A549 (cell line): ENCODE results near the gene SERHL2. TPM values are rescaled to one million over a fixed set of nuclear protein-coding genes. Genes with fewer than 3 reads are reported as not detected.
A peak's percentile ranks its signal among the peaks of the same experiment; 100 is the strongest.
"Not testable (repeated sequence)": the region's sequence is repeated elsewhere in the genome, so short reads cannot be mapped to it uniquely, and the experiment has no call there.

ENCODE experiments used
- ATAC-seq, 2 experiments: fragments of 200-7000 bp in 1 of 2; fragments of >200 bp in 1 of 2; cut with Nextera tagmentation in 1 of 2; cut with Tn5 transposase in 1 of 2; 3 replicates each; pipeline versions ENCODE4 v1.8.0 to v1.9.1; 2018 to 2020; ENCODE audit warnings: mild to moderate bottlenecking in 1 of 2, moderate library complexity in 1 of 2
- CTCF ChIA-PET: fragments of 300-600 bp; sonication (Branson Sonifier 250); formaldehyde crosslinking; extraction: SDS; loops from one replicate; lab custom pipeline; 2021; ENCODE audit warnings: antibody characterized with exemption, inconsistent platforms; lab: Yijun Ruan, JAX
- POLR2A ChIA-PET: fragments of 350-600 bp; formaldehyde crosslinking; extraction: SDS; loops from one replicate; lab custom pipeline; 2021; ENCODE audit warnings: antibody characterized with exemption, inconsistent platforms; lab: Yijun Ruan, JAX
- DNase-seq, 2 experiments: peaks; one replicate each; pipeline versions ENCODE4 v3.0.0 to v3.0.0-alpha.2; 2011 to 2016; ENCODE audit warnings: low read depth in 1 of 2, low spot score in 1 of 2
- FAIRE-seq: peaks from 2 replicates; lab custom pipeline; 2011; peaks lifted over from hg19 to GRCh38; lab: Jason Lieb, UNC
- H3K27ac ChIP-seq, 2 experiments: fragments of >200 bp; sonication (Bioruptor Twin); formaldehyde crosslinking; 3 replicates each; pipeline ENCODE4 v1.5.1; 2016 to 2017
- H3K4me1 ChIP-seq: fragments of >200 bp; sonication (Bioruptor Twin); formaldehyde crosslinking; 3 replicates; pipeline ENCODE4 v1.6.1; 2016
- H3K4me2 ChIP-seq: fragments of >200 bp; sonication (Bioruptor Twin); formaldehyde crosslinking; 3 replicates; pipeline ENCODE4 v1.6.1; 2016
- H3K4me3 ChIP-seq: fragments of >200 bp; sonication (Bioruptor Twin); formaldehyde crosslinking; 3 replicates; pipeline ENCODE4 v1.5.1; 2016
- H3K9me3 ChIP-seq: fragments of >200 bp; sonication (Bioruptor Twin); formaldehyde crosslinking; 3 replicates; pipeline ENCODE4 v1.6.1; 2016
- CBX8 ChIP-seq: fragments of 200-600 bp; sonication (generic); IDR thresholded peaks from 2 replicates; pipeline ENCODE4 v1.6.1; 2016
- EHF ChIP-seq: fragments of 250-450 bp; sonication (Bioruptor Pico); IDR thresholded peaks from 2 replicates; pipeline ENCODE4 v1.5.0; 2020; ENCODE audit warnings: mild to moderate bottlenecking
- FOSL2 ChIP-seq, 2 experiments: fragments of 450-650 bp in 1 of 2; fragments of >200 bp in 1 of 2; sonication (Bioruptor Twin) in 1 of 2; formaldehyde crosslinking; IDR thresholded peaks; 2 replicates each; pipeline versions ENCODE4 v1.5.0 to v1.6.1; 2016 to 2020; ENCODE audit warnings: mild to moderate bottlenecking in 1 of 2, moderate library complexity in 1 of 2
- HDAC2 ChIP-seq: fragments of 200-600 bp; sonication (generic); IDR thresholded peaks from 2 replicates; pipeline ENCODE4 v1.6.1; 2016
- HEYL ChIP-seq: fragments of 250-450 bp; sonication (Bioruptor Pico); IDR thresholded peaks from 2 replicates; pipeline ENCODE4 v1.8.0; 2021; ENCODE audit warnings: mild to moderate bottlenecking, moderate library complexity
- HOXB13 ChIP-seq: fragments of 250-450 bp; sonication (Bioruptor Pico); IDR thresholded peaks from 2 replicates; pipeline ENCODE4 v1.5.0; 2020; ENCODE audit warnings: low read depth, mild to moderate bottlenecking, moderate library complexity
- JUNB ChIP-seq: fragments of >200 bp; sonication (Bioruptor Twin); formaldehyde crosslinking; IDR thresholded peaks from 2 replicates; pipeline ENCODE4 v1.6.1; 2016
- MAZ ChIP-seq: fragments of 150-350 bp; IDR thresholded peaks from 2 replicates; pipeline ENCODE4 v1.6.1; 2014; ENCODE audit warnings: antibody characterized with exemption, low read depth, low read length, borderline replicate concordance
- MYC ChIP-seq: IDR thresholded peaks from 2 replicates; pipeline ENCODE4 v1.6.1; 2012; ENCODE audit warnings: mild to moderate bottlenecking, inconsistent platforms, low read length, improper control_type of control experiment, borderline replicate concordance
- RAD21 ChIP-seq, 2 experiments: fragments of >200 bp in 1 of 2; sonication (Bioruptor Twin) in 1 of 2; formaldehyde crosslinking in 1 of 2; IDR thresholded peaks in 1 of 2; conservative IDR thresholded peaks in 1 of 2; 2 replicates in 1 of 2; 3 replicates in 1 of 2; pipeline ENCODE4 v1.6.1; 2012 to 2018; ENCODE audit warnings: inconsistent platforms in 1 of 2
- SMC3 ChIP-seq: fragments of >200 bp; sonication (Bioruptor Twin); formaldehyde crosslinking; IDR thresholded peaks from 3 replicates; pipeline ENCODE4 v1.6.1; 2018; ENCODE audit warnings: inconsistent platforms
- TFCP2L1 ChIP-seq: fragments of 250-450 bp; sonication (Bioruptor Pico); IDR thresholded peaks from 2 replicates; pipeline ENCODE4 v1.5.0; 2021; ENCODE audit warnings: mild to moderate bottlenecking
- ZC3H11A ChIP-seq: fragments of 450-650 bp; IDR thresholded peaks from 2 replicates; pipeline ENCODE4 v1.6.1; 2014; ENCODE audit warnings: antibody characterized with exemption, mild to moderate bottlenecking
- ZNF302 ChIP-seq: fragments of 250-450 bp; sonication (Bioruptor Pico); IDR thresholded peaks from 2 replicates; pipeline ENCODE4 v1.9.0; 2021; ENCODE audit warnings: inconsistent platforms, mild to moderate bottlenecking, moderate library complexity
- WGBS: methylation state at CpG from one replicate; pipeline ENCODE4 v1.1.6; 2017; ENCODE audit errors: missing lambda C conversion rate; 5-methylcytosine and 5-hydroxymethylcytosine counted together
- polyA plus RNA-seq, 4 experiments: library from polyadenylated mRNA; depleted of rRNA in 3 of 4; stranded (reverse); fragments of >200 nt; fragmentation: RNase III in 1 of 4; extraction: RNeasy Plus Mini Kit Qiagen cat#74134 plus additional on column Dnase treatment in 1 of 4; gene quantifications; 2 replicates in 3 of 4; 3 replicates in 1 of 4; pipeline ENCODE4 v1.2.3, GENCODE V29; 2011 to 2017
- TF ChIP-seq, protein P1 (sequence below): IDR thresholded peaks from 2 replicates; pipeline ENCODE4 v1.6.1; 2012
- TF ChIP-seq, protein P2 (sequence below): fragments of >200 bp; sonication (Bioruptor Twin); formaldehyde crosslinking; IDR thresholded peaks from 3 replicates; pipeline ENCODE4 v1.5.1; 2016
- TF ChIP-seq, protein P3 (sequence below): fragments of 200-600 bp; sonication (generic); IDR thresholded peaks from 2 replicates; pipeline ENCODE4 v1.6.1; 2016; ENCODE audit warnings: antibody characterized with exemption, mild to moderate bottlenecking, moderate library complexity
- TF ChIP-seq, protein P4 (sequence below): IDR thresholded peaks from 2 replicates; pipeline ENCODE4 v1.6.1; 2012

Gene SERHL2
- polyA plus RNA-seq, 2 of the 4 experiments (the other 2 are of a cell fraction), result 0.14 to 0.21 TPM

DNA sequence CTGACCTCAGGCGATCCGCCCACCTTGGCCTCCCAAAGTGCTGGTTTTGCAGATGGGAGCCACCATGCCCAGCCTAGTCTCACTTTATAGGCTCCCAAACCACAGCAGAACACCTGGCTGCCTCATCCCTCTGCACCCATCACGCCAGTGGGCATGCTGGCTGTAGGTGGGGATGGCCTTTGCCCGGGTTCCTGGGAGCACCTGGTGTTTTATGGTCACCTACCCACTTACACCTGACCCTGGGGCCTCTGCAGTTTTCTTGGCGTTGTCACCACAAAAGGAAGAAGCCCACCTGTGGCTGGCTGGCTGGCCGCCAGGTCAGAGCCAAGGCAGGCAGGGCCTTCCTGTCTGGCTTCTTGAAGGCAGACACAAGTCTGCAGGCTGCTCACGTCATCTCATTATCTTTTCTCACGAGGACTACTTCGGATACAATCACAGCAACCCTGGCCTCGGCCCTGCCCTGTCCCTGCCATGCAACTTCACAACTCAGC is 42.3 kb upstream of the SERHL2 start:
- Histone ChIP-seq H3K9me3 (no peaks in the 10 kb centered on the region), H3K4me1 (0 out of 3 replicates have a peak, but pooled peaks cover 3% of the 10 kb centered on the region), H3K4me3 (no peak overlapping the region), H3K27ac (no peak overlapping the region), H3K4me2 (no peak overlapping the region)
- no peak for FAIRE-seq
- TF ChIP-seq HEYL (no peak), MYC (no peak), EHF (CRISPR knock-in tag) (no peak), TFCP2L1 (CRISPR knock-in tag) (no peak), HDAC2 (no peak)
- TF ChIP-seq, protein P1, sequence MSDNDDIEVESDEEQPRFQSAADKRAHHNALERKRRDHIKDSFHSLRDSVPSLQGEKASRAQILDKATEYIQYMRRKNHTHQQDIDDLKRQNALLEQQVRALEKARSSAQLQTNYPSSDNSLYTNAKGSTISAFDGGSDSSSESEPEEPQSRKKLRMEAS, result no peak
- no peak for DNase-seq
- POLR2A ChIA-PET, result no interaction called here
- CTCF ChIA-PET, result interaction anchor here (0.6 to 1.4 kb wide), 2 partner anchors 16 to 34 kb away, joined by 3 to 5 read pairs; no protein-coding TSS in a partner anchor
- 98% methylated on average over 10 of the region's 10 CpGs for WGBS
- ATAC-seq, result no peak

DNA sequence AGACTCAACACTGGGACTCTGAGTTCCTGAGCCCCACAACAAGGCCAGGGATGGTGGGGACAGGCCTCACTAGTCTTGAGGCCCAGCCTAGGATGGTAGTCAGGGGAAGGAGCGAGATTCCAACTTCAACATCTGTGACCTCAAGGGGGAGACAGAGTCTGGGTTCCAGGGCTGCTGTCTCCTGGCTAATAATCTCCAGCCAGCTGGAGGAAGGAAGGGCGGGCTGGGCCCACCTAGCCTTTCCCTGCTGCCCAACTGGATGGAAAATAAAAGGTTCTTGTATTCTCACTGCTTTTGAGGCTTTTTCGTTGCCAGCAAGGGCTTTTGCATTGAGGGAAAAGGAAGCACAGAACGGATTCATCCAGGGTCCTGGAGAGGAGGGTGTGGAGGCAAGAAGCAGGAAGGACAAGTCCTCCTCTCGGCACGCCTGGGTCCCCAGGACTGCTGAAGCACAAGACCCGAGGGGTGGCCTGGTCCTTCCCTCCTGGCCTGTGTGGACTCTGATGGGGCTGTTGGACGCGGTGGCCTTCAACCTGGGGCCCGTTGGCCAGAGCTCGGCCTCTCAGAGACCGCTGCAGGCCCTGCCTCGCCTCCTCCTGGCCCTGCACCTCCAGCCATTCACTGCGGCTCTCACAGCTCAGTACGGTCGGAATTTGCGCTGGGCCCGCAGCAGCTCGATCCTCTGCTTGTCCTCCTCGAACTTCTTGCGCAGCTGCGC is 41.3 kb upstream of the SERHL2 start:
- POLR2A ChIA-PET, H3K27ac ChIP-seq, H3K9me3 ChIP-seq, H3K4me2 ChIP-seq, H3K4me3 ChIP-seq, H3K4me1 ChIP-seq: not testable (repeated sequence)
- WGBS, result 89% methylated on average over 22 of the region's 22 CpGs
- ATAC-seq, result peak; percentile 63 to 74
- DNase-seq, result peak in 1 of 2 experiments; percentile 49
- CTCF ChIA-PET, result interaction anchor here (0.6 to 1.4 kb wide), 9 partner anchors 8 to 96 kb away, joined by 3 to 10 read pairs (median 4); no protein-coding TSS in a partner anchor
- peak; percentile 93 for FAIRE-seq
- peak; percentile 37 to 51; a peak in 4 of 5 replicates for TF ChIP-seq RAD21 (conservative IDR thresholded peaks at IDR 0.05 in 1 of 2, IDR thresholded peaks at IDR 0.05 in 1 of 2)
- TF ChIP-seq, protein P2, sequence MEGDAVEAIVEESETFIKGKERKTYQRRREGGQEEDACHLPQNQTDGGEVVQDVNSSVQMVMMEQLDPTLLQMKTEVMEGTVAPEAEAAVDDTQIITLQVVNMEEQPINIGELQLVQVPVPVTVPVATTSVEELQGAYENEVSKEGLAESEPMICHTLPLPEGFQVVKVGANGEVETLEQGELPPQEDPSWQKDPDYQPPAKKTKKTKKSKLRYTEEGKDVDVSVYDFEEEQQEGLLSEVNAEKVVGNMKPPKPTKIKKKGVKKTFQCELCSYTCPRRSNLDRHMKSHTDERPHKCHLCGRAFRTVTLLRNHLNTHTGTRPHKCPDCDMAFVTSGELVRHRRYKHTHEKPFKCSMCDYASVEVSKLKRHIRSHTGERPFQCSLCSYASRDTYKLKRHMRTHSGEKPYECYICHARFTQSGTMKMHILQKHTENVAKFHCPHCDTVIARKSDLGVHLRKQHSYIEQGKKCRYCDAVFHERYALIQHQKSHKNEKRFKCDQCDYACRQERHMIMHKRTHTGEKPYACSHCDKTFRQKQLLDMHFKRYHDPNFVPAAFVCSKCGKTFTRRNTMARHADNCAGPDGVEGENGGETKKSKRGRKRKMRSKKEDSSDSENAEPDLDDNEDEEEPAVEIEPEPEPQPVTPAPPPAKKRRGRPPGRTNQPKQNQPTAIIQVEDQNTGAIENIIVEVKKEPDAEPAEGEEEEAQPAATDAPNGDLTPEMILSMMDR, result peak; percentile 41

DNA sequence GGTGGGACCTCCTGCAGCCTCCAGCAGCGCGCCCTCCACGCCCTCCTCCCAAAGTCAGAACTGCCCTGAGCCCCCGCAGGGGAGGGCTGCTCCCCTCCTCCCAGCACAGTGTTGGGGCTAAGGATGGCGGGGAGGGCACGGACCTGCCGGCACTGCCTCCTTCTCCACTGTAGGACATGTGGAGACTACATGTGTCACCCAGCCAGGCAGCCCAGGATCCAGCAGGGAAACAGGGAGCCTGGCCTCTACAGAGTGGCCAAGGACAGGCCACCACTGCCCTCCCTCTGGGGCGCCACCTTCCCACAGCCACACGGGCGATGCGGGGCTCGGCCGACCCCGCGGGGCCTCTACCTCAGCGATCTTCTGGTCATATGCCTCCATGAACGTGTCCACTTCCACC is 39.4 kb upstream of the SERHL2 start:
- H3K4me1 ChIP-seq, ATAC-seq, CTCF ChIA-PET, FAIRE-seq, H3K27ac ChIP-seq, H3K4me3 ChIP-seq, POLR2A ChIA-PET, H3K9me3 ChIP-seq, H3K4me2 ChIP-seq, DNase-seq: not testable (repeated sequence)
- 92% methylated on average over 14 of the region's 17 CpGs for WGBS

DNA sequence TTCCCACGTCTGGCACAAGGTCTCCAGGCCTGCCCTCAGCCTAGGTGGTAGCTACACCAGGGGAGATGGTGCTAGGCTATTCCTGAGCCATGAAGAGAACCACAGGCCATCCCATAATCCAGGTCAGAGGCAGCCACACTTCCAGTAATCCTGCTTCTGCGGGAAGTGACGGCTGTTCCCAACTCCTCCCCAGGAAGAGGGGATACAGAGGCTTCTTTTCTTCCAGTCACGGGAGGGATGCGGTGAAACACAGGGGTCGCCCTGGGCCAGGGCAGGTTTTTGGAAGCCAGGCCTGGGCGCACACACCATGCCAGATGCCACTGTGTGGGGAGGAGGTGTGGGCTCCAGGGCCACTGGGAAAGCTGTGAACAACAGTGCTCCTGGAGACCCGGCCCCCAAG is 38.5 kb upstream of the SERHL2 start:
- H3K9me3 ChIP-seq, DNase-seq, H3K27ac ChIP-seq, POLR2A ChIA-PET, H3K4me2 ChIP-seq, H3K4me1 ChIP-seq, CTCF ChIA-PET, H3K4me3 ChIP-seq, FAIRE-seq, ATAC-seq: not testable (repeated sequence)
- WGBS, result 90% methylated on average over 6 of the region's 8 CpGs

DNA sequence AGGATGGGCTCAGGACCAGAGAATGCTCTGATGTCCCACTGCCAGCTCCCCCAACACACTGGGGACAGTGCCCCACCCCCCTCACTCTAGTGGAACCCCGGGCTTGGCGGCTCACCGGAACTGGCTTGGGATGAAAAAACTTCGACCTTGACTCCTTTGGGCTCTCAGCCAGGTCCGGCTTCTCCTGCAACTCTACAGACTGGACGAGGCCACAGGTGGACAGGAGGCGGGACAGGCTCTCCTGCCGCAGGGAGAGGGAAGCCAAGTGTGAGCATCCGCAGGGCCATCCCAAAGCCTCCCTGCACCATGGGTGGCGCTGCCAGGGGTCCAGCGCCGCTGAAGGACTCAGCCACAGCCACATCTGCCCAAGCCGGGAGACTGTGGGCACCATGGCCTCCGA is 37.9 kb upstream of the SERHL2 start:
- 89% methylated on average over 11 of the region's 14 CpGs for WGBS
- FAIRE-seq (no peak), ATAC-seq (no peak), DNase-seq (no peak)
- ChIA-PET POLR2A (no interaction called here), CTCF (interaction anchor here (1.7 kb wide), 1 partner anchor 18 kb away, joined by 4 read pairs; no protein-coding TSS in a partner anchor)
- Histone ChIP-seq H3K27ac (no peak overlapping the region), H3K9me3 (no peaks in the 10 kb centered on the region), H3K4me1 (peaks cover 8% of the 10 kb centered on the region; the same call in 1 of the 3 replicates), H3K4me2 (no peak overlapping the region), H3K4me3 (no peak overlapping the region)
- no peak for TF ChIP-seq CBX8
- TF ChIP-seq, protein P3, sequence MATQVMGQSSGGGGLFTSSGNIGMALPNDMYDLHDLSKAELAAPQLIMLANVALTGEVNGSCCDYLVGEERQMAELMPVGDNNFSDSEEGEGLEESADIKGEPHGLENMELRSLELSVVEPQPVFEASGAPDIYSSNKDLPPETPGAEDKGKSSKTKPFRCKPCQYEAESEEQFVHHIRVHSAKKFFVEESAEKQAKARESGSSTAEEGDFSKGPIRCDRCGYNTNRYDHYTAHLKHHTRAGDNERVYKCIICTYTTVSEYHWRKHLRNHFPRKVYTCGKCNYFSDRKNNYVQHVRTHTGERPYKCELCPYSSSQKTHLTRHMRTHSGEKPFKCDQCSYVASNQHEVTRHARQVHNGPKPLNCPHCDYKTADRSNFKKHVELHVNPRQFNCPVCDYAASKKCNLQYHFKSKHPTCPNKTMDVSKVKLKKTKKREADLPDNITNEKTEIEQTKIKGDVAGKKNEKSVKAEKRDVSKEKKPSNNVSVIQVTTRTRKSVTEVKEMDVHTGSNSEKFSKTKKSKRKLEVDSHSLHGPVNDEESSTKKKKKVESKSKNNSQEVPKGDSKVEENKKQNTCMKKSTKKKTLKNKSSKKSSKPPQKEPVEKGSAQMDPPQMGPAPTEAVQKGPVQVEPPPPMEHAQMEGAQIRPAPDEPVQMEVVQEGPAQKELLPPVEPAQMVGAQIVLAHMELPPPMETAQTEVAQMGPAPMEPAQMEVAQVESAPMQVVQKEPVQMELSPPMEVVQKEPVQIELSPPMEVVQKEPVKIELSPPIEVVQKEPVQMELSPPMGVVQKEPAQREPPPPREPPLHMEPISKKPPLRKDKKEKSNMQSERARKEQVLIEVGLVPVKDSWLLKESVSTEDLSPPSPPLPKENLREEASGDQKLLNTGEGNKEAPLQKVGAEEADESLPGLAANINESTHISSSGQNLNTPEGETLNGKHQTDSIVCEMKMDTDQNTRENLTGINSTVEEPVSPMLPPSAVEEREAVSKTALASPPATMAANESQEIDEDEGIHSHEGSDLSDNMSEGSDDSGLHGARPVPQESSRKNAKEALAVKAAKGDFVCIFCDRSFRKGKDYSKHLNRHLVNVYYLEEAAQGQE, result no peak
- TF ChIP-seq ZC3H11A, result no peak
- TF ChIP-seq ZNF302 (CRISPR knock-in tag), result no peak
- TF ChIP-seq MAZ, result no peak
- no peak for TF ChIP-seq HOXB13
- TF ChIP-seq, protein P4, sequence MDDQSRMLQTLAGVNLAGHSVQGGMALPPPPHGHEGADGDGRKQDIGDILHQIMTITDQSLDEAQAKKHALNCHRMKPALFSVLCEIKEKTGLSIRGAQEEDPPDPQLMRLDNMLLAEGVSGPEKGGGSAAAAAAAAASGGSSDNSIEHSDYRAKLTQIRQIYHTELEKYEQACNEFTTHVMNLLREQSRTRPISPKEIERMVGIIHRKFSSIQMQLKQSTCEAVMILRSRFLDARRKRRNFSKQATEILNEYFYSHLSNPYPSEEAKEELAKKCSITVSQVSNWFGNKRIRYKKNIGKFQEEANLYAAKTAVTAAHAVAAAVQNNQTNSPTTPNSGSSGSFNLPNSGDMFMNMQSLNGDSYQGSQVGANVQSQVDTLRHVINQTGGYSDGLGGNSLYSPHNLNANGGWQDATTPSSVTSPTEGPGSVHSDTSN, result no peak
- TF ChIP-seq SMC3, result no peak
- no peak for TF ChIP-seq JUNB
- TF ChIP-seq, protein P1, result no peak
- TF ChIP-seq FOSL2 (IDR thresholded peaks at IDR 0.05), result no peak
- TF ChIP-seq FOSL2 (CRISPR knock-in tag; IDR thresholded peaks at IDR 0.05), result no peak
